AG09319 (cell line): ENCODE measurements around the gene ARFRP1.

Experiments used
- DNase-seq: peaks from one replicate; pipeline ENCODE4 v3.0.0-alpha.2; 2010; ENCODE audit warnings: low read depth; ENCODE audit errors: extremely low read depth
- TF ChIP-seq, protein P1 (sequence below): IDR thresholded peaks from 2 replicates; pipeline ENCODE4 v1.5.1; 2011; ENCODE audit warnings: low read depth, mild to moderate bottlenecking, inconsistent platforms, low read length, moderate library complexity

Gene ARFRP1

DNA sequence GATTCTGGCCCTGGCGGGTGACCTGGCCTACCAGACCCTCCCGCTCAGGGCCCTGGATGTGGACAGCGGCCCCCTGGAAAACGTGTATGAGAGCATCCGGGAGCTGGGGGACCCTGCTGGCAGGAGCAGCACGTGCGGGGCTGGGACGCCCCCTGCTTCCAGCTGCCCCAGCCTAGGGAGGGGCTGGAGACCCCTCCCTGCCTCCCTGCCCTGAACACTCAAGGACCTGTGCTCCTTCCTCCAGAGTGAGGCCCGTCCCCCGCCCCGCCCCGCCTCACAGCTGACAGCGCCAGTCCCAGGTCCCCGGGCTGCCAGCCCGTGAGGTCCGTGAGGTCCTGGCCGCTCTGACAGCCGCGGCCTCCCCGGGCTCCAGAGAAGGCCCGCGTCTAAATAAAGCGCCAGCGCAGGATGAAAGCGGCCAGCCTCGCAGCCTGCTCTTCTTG, 30.9 kb upstream of the ARFRP1 start:
- TF ChIP-seq, protein P1, sequence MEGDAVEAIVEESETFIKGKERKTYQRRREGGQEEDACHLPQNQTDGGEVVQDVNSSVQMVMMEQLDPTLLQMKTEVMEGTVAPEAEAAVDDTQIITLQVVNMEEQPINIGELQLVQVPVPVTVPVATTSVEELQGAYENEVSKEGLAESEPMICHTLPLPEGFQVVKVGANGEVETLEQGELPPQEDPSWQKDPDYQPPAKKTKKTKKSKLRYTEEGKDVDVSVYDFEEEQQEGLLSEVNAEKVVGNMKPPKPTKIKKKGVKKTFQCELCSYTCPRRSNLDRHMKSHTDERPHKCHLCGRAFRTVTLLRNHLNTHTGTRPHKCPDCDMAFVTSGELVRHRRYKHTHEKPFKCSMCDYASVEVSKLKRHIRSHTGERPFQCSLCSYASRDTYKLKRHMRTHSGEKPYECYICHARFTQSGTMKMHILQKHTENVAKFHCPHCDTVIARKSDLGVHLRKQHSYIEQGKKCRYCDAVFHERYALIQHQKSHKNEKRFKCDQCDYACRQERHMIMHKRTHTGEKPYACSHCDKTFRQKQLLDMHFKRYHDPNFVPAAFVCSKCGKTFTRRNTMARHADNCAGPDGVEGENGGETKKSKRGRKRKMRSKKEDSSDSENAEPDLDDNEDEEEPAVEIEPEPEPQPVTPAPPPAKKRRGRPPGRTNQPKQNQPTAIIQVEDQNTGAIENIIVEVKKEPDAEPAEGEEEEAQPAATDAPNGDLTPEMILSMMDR: no peak
- no peak for DNase-seq

GRCh38 chr20:63737945-63738686, 30.3 kb upstream of the ARFRP1 start:
- TF ChIP-seq, protein P1: no peak
- no peak for DNase-seq

- DNase-seq: no peak
- TF ChIP-seq, protein P1: no peak
Measured at GRCh38 chr20:63737695-63737944, 29.8 kb upstream of the ARFRP1 start.

GRCh38 chr20:63736893-63737694, 29.3 kb upstream of the ARFRP1 start:
- TF ChIP-seq, protein P1: no peak
- no peak for DNase-seq

DNA sequence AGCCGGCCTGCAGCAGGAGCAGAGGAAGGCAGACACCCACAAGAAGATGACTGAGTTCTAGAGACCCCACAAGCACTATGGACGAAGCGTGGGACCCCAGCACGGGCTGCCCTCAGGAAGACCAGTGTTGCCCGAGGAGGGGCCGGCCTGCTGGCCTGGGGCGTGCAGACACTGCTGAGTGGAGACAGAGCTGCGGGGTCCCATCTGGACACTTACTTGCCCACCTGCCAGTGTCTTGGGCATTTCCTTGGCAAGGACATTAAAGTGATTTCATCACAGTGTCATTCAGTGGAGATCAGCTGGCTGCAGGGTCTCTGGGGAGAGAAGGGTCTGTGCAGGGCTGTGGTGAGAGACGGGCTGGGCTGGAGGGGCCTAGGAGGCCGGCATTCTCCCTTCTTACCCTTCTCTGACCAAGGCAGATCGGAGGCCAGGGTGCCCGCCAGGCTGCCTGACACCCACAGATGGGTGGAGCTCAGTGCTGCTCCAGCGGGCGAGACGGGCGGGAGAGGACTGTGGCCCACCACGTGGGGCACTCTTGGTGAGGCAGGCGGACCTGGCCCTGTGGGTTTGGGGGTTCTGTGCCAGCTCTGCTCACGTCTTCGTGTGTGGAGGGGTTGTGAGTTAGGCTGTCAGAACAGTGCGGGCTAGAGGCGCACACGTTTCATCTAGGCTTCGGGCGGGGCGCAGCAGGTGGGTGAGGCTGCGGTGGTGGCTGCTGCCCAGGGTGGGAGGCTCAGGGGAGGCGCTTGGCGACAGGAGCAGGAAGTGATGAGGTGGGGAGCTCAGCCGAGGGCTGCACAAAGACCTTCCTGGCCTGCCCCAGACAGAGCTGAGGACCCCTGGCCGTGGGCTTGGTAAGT, 28.3 kb upstream of the ARFRP1 start, which contains the start of gene LIME1:
TSS of gene LIME1 (plus strand) at position 806 of the 860 bp plus-strand sequence. CDS start 886 bp downstream, outside the sequence.
- no peak for DNase-seq
- TF ChIP-seq, protein P1: no peak

- TF ChIP-seq, protein P1: no peak
- DNase-seq: no peak
Measured at GRCh38 chr20:63734946-63735858, 27.4 kb upstream of the ARFRP1 start.
